MM.1S (cell line): ENCODE results near the gene EMC6.

ENCODE experiments used
- EZH2 ChIP-seq: fragments of 300-600 bp; sonication (generic); optimal IDR thresholded peaks from 2 replicates; pipeline ENCODE3; 2017; ENCODE audit warnings: low read depth, mild to moderate bottlenecking, antibody characterized with exemption, low read length, mixed read lengths
- EZH2phosphoT487 ChIP-seq: fragments of 300-600 bp; sonication (generic); IDR thresholded peaks from 2 replicates; pipeline ENCODE4 v1.6.1; 2018; ENCODE audit warnings: antibody characterized with exemption, low read length
- TF ChIP-seq, protein P1 (sequence below): fragments of 300-600 bp; sonication (generic); IDR thresholded peaks from 2 replicates; pipeline ENCODE4 v1.5.1; 2016; ENCODE audit warnings: antibody characterized with exemption, low read length, mixed read lengths

DNA sequence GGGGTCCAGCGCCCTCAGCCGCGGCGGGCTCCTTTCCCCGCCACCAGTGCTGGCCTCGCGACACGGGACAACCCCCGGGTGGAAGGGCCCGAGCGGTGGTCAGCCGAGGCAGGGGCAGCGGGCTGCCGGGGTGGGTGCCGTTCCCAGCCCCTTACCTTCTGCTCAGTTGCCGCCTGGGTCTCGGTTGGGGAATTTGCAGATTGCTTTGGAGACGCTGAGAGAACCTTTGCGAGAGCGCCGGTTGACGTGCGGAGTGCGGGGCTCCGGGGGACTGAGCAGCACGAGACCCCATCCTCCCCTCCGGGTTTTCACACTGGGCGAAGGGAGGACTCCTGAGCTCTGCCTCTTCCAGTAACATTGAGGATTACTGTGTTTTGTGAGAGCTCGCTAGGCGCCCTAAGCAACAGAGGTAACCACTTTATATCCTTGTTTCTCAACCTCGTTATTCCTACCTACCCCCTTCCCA, 31.7 kb upstream of the EMC6 start:
- TF ChIP-seq, protein P1, sequence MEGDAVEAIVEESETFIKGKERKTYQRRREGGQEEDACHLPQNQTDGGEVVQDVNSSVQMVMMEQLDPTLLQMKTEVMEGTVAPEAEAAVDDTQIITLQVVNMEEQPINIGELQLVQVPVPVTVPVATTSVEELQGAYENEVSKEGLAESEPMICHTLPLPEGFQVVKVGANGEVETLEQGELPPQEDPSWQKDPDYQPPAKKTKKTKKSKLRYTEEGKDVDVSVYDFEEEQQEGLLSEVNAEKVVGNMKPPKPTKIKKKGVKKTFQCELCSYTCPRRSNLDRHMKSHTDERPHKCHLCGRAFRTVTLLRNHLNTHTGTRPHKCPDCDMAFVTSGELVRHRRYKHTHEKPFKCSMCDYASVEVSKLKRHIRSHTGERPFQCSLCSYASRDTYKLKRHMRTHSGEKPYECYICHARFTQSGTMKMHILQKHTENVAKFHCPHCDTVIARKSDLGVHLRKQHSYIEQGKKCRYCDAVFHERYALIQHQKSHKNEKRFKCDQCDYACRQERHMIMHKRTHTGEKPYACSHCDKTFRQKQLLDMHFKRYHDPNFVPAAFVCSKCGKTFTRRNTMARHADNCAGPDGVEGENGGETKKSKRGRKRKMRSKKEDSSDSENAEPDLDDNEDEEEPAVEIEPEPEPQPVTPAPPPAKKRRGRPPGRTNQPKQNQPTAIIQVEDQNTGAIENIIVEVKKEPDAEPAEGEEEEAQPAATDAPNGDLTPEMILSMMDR, result no peak
- no peak for TF ChIP-seq EZH2
- TF ChIP-seq EZH2phosphoT487, result no peak
